Panc1 (cell line): ENCODE results near the gene SLC16A5.
A peak's percentile ranks its signal among the peaks of the same experiment; 100 is the strongest.

Source experiments
- CTCF ChIP-seq: fragments of 450-650 bp; IDR thresholded peaks from 2 replicates; pipeline ENCODE4 v1.5.1; 2017; ENCODE audit warnings: mild to moderate bottlenecking
- POLR2AphosphoS5 ChIP-seq: IDR thresholded peaks from 2 replicates; pipeline ENCODE4 v1.6.1; 2012; ENCODE audit warnings: mild to moderate bottlenecking, low read depth, low read length, moderate library complexity
- SIN3A ChIP-seq: IDR thresholded peaks from 2 replicates; pipeline ENCODE4 v1.6.1; 2012; ENCODE audit warnings: low read depth, mild to moderate bottlenecking, low read length, moderate library complexity, borderline replicate concordance; ENCODE audit not compliant: insufficient read depth
- TCF7L2 ChIP-seq: IDR thresholded peaks from 2 replicates; pipeline ENCODE4 v1.6.1; 2011; ENCODE audit warnings: mild to moderate bottlenecking, low read depth, low read length, inconsistent platforms

GRCh38 chr17:75128694-75129505 lies 41.1 kb downstream of the SLC16A5 start:
- TF ChIP-seq CTCF, result no peak
- peak; percentile 0 for TF ChIP-seq POLR2AphosphoS5
- TF ChIP-seq TCF7L2, result no peak
- TF ChIP-seq SIN3A, result no peak
